Stimulated activated CD4-positive, alpha-beta T cell treated with anti-CD3 and anti-CD28 coated beads, TNF-alpha, amount 100 ng/mL, for 48 hours (primary cell): Measurements from ENCODE around the gene ZCCHC14.
"Not testable (repeated sequence)": the region's sequence is repeated elsewhere in the genome, so short reads cannot be mapped to it uniquely, and the experiment has no call there.

ENCODE experiments used
- DNase-seq, 3 donors: peaks; one replicate each; pipeline ENCODE4 v3.0.0-alpha.2; 2020; ENCODE audit warnings: low read depth in 3 of 3

The ZCCHC14 gene

GRCh38 chr16:87382023-87382785 lies 110.6 kb downstream of the ZCCHC14 start:
- DNase-seq, result no peak

- no peak for DNase-seq
These were observed 111.9 kb downstream of the ZCCHC14 start for GRCh38 chr16:87380881-87381280.

GRCh38 chr16:87380403-87380802 lies 112.4 kb downstream of the ZCCHC14 start:
- DNase-seq, result no peak

- DNase-seq, result not testable (repeated sequence)
These were observed 113.5 kb downstream of the ZCCHC14 start for GRCh38 chr16:87379312-87379752.

- no peak for DNase-seq
These were observed 116.2 kb downstream of the ZCCHC14 start for GRCh38 chr16:87376660-87377059.

- no peak for DNase-seq
These were observed 117.2 kb downstream of the ZCCHC14 start for GRCh38 chr16:87375426-87376135.

- no peak for DNase-seq
These were observed 118.5 kb downstream of the ZCCHC14 start for GRCh38 chr16:87374313-87374712.

- DNase-seq, result no peak
These were observed 120.5 kb downstream of the ZCCHC14 start for GRCh38 chr16:87372305-87372704.

GRCh38 chr16:87371261-87371866 lies 121.5 kb downstream of the ZCCHC14 start:
- DNase-seq, result no peak

- no peak for DNase-seq
These were observed 122.8 kb downstream of the ZCCHC14 start for GRCh38 chr16:87369796-87370719.

- no peak for DNase-seq
These were observed 123.6 kb downstream of the ZCCHC14 start for GRCh38 chr16:87369117-87369765.

GRCh38 chr16:87368029-87368770 lies 124.6 kb downstream of the ZCCHC14 start:
- DNase-seq, result no peak

GRCh38 chr16:87367529-87367928 lies 125.3 kb downstream of the ZCCHC14 start:
- DNase-seq, result no peak

- no peak for DNase-seq
These were observed 125.9 kb downstream of the ZCCHC14 start for GRCh38 chr16:87366930-87367329.

- no peak for DNase-seq
These were observed 126.5 kb downstream of the ZCCHC14 start for GRCh38 chr16:87366288-87366687.

- no peak for DNase-seq
These were observed 127.7 kb downstream of the ZCCHC14 start for GRCh38 chr16:87365021-87365713.

GRCh38 chr16:87363771-87364455 lies 128.9 kb downstream of the ZCCHC14 start:
- no peak for DNase-seq

GRCh38 chr16:87362828-87363559 lies 129.8 kb downstream of the ZCCHC14 start:
- not testable (repeated sequence) for DNase-seq
